H1 (cell line): ENCODE measurements around the gene DRG1. TPM values are rescaled to one million over a fixed set of nuclear protein-coding genes. Genes with fewer than 3 reads are reported as not detected.

Source experiments
- CTCF ChIA-PET: fragments of 300-600 bp; sonication (Branson Sonifier 250); formaldehyde crosslinking; loops from one replicate; lab custom pipeline; 2021; ENCODE audit not compliant: partially characterized antibody; lab: Charles Lee
- POLR2A ChIA-PET: fragments of 300-600 bp; sonication (Branson Sonifier 250); formaldehyde crosslinking; loops from one replicate; lab custom pipeline; 2021; ENCODE audit warnings: inconsistent platforms; ENCODE audit not compliant: partially characterized antibody; lab: Charles Lee
- DNase-seq, 2 experiments: peaks; one replicate each; pipeline versions ENCODE4 v3.0.0 to v3.0.0-alpha.2; 2010 to 2022; ENCODE audit warnings: low spot score in 2 of 2, low read depth in 1 of 2, mixed read lengths in 1 of 2
- FAIRE-seq: peaks from 2 replicates; lab custom pipeline; 2011; peaks lifted over from hg19 to GRCh38; lab: Jason Lieb, UNC
- H2AFZ ChIP-seq: 2 replicates; pipeline ENCODE4 v1.8.1; 2012; ENCODE audit warnings: low read length, inconsistent platforms
- H2AK5ac ChIP-seq: 2 replicates; pipeline ENCODE4 v1.6.1; 2013; ENCODE audit warnings: low read depth, low read length
- H2BK120ac ChIP-seq: replicated peaks from 2 replicates; pipeline ENCODE3; 2013; ENCODE audit warnings: low read depth, low read length, inconsistent platforms
- H2BK12ac ChIP-seq: 2 replicates; pipeline ENCODE4 v1.6.1; 2013; ENCODE audit warnings: low read depth, low read length
- H2BK15ac ChIP-seq: 2 replicates; pipeline ENCODE4 v1.6.1; 2013; ENCODE audit warnings: low read length
- H2BK20ac ChIP-seq: 2 replicates; pipeline ENCODE4 v1.6.1; 2013; ENCODE audit warnings: low read length
- H2BK5ac ChIP-seq: 2 replicates; pipeline ENCODE4 v1.6.1; 2013; ENCODE audit warnings: low read depth, low read length
- H3K14ac ChIP-seq: 2 replicates; pipeline ENCODE4 v1.6.1; 2013; ENCODE audit warnings: inconsistent platforms; ENCODE audit not compliant: insufficient read length
- H3K18ac ChIP-seq: 2 replicates; pipeline ENCODE4 v1.6.1; 2013; ENCODE audit warnings: low read length; ENCODE audit errors: extremely low read depth
- H3K23ac ChIP-seq: 2 replicates; pipeline ENCODE4 v1.6.1; 2013; ENCODE audit warnings: inconsistent platforms; ENCODE audit not compliant: insufficient read length
- H3K23me2 ChIP-seq: 2 replicates; pipeline ENCODE4 v1.6.1; 2013; ENCODE audit warnings: low read depth, low read length
- H3K27ac ChIP-seq: 2 replicates; pipeline ENCODE4 v1.6.1; 2011; ENCODE audit warnings: low read depth, low read length, inconsistent platforms
- H3K27me3 ChIP-seq, 4 experiments: replicated peaks in 1 of 4; 1 replicate in 1 of 4; 2 replicates in 3 of 4; pipeline versions ENCODE4 v1.6.1 to v1.8.1; 2011 to 2013; ENCODE audit warnings: low read length in 3 of 4, mild to moderate bottlenecking in 3 of 4, inconsistent platforms in 2 of 4, mixed read lengths in 2 of 4, moderate library complexity in 1 of 4; ENCODE audit not compliant: control insufficient read depth in 3 of 4, insufficient read depth in 3 of 4; ENCODE audit errors: extremely low read depth in 1 of 4
- H3K36me3 ChIP-seq, 4 experiments: 2 replicates each; pipeline versions ENCODE4 v1.6.1 to v1.8.1; 2011 to 2013; ENCODE audit warnings: mild to moderate bottlenecking in 4 of 4, low read length in 3 of 4, moderate library complexity in 2 of 4, control low read depth in 1 of 4, inconsistent platforms in 1 of 4; ENCODE audit not compliant: insufficient read depth in 4 of 4, control insufficient read depth in 2 of 4
- H3K4ac ChIP-seq: replicated peaks from 2 replicates; pipeline ENCODE3; 2013; ENCODE audit warnings: low read length, low read depth, mixed read lengths, inconsistent platforms; ENCODE audit not compliant: insufficient read length
- H3K4me1 ChIP-seq, 4 experiments: replicated peaks in 1 of 4; 1 replicate in 1 of 4; 2 replicates in 3 of 4; pipeline versions ENCODE4 v1.6.1 to v1.8.1; 2011 to 2013; ENCODE audit warnings: low read length in 3 of 4, inconsistent platforms in 2 of 4, mixed read lengths in 1 of 4; ENCODE audit not compliant: insufficient read depth in 4 of 4, control insufficient read depth in 3 of 4
- H3K4me2 ChIP-seq, 2 experiments: 2 replicates each; pipeline versions ENCODE4 v1.6.1 to v1.8.1; 2011 to 2013; ENCODE audit warnings: low read depth in 2 of 2, low read length in 2 of 2, control low read depth in 1 of 2, inconsistent platforms in 1 of 2, mild to moderate bottlenecking in 1 of 2; ENCODE audit not compliant: insufficient read depth in 1 of 2
- H3K4me3 ChIP-seq, 4 experiments: fragments of 200-600, 300-600 bp in 1 of 4; sonication (generic), shearing (Covaris generic), sonication (Bioruptor Twin) in 1 of 4; 2 replicates each; pipeline versions ENCODE4 v1.5.1 to v1.8.1; 2011 to 2016; ENCODE audit warnings: low read length in 4 of 4, low read depth in 3 of 4, control low read depth in 2 of 4, inconsistent platforms in 2 of 4, mild to moderate bottlenecking in 2 of 4, mixed read lengths in 1 of 4, moderate library complexity in 1 of 4; ENCODE audit not compliant: insufficient read depth in 2 of 4; ENCODE audit errors: extremely low read depth in 1 of 4
- H3K56ac ChIP-seq: replicated peaks from 2 replicates; pipeline ENCODE3; 2013; ENCODE audit warnings: low read depth, mild to moderate bottlenecking, mixed read lengths, low read length, inconsistent platforms; ENCODE audit not compliant: insufficient read length
- H3K79me1 ChIP-seq: 2 replicates; pipeline ENCODE4 v1.6.1; 2013; ENCODE audit warnings: low read depth, low read length, control low read depth
- H3K79me2 ChIP-seq, 2 experiments: 2 replicates each; pipeline versions ENCODE4 v1.6.1 to v1.8.1; 2012 to 2013; ENCODE audit warnings: low read length in 2 of 2, mild to moderate bottlenecking in 2 of 2, inconsistent platforms in 1 of 2; ENCODE audit not compliant: insufficient read depth in 2 of 2, control insufficient read depth in 1 of 2
- H3K9ac ChIP-seq, 4 experiments: replicated peaks in 1 of 4; 1 replicate in 1 of 4; 2 replicates in 3 of 4; pipeline versions ENCODE4 v1.6.1 to v1.8.1; 2011 to 2013; ENCODE audit warnings: low read depth in 3 of 4, low read length in 3 of 4, control low read depth in 2 of 4, mild to moderate bottlenecking in 2 of 4, moderate library complexity in 2 of 4, inconsistent platforms in 1 of 4; ENCODE audit errors: extremely low read depth in 1 of 4
- H3K9me3 ChIP-seq, 2 experiments: 2 replicates each; pipeline versions ENCODE4 v1.6.1 to v1.8.1; 2012 to 2013; ENCODE audit warnings: mild to moderate bottlenecking in 2 of 2, moderate library complexity in 2 of 2, control low read depth in 1 of 2, inconsistent platforms in 1 of 2, low read depth in 1 of 2, low read length in 1 of 2, mixed read lengths in 1 of 2; ENCODE audit not compliant: insufficient read depth in 2 of 2
- H4K20me1 ChIP-seq, 2 experiments: replicated peaks in 1 of 2; 2 replicates each; pipeline versions ENCODE3 to v1.8.1; 2011 to 2013; ENCODE audit warnings: inconsistent platforms in 2 of 2, low read length in 2 of 2, mild to moderate bottlenecking in 1 of 2; ENCODE audit not compliant: insufficient read depth in 2 of 2, control insufficient read depth in 1 of 2
- H4K5ac ChIP-seq: 2 replicates; pipeline ENCODE4 v1.6.1; 2013; ENCODE audit warnings: low read length, low read depth, mixed read lengths, inconsistent platforms; ENCODE audit not compliant: insufficient read length
- H4K8ac ChIP-seq: 2 replicates; pipeline ENCODE4 v1.8.0; 2013; ENCODE audit warnings: mild to moderate bottlenecking, moderate library complexity, low read length, inconsistent platforms; ENCODE audit not compliant: insufficient read depth; ENCODE audit errors: extremely low read depth
- H4K91ac ChIP-seq: replicated peaks from 2 replicates; pipeline ENCODE3; 2013; ENCODE audit warnings: low read length, mixed read lengths, inconsistent platforms; ENCODE audit not compliant: insufficient read length
- ASH2L ChIP-seq: fragments of 200-600, 300-600 bp; sonication (generic); IDR thresholded peaks from one replicate; pipeline ENCODE4 v1.7.1; 2017; ENCODE audit warnings: low read length
- BCL11A ChIP-seq, 2 experiments: IDR thresholded peaks; one replicate each; pipeline ENCODE4 v1.6.1; 2011; ENCODE audit warnings: low read depth in 2 of 2, low read length in 2 of 2, mild to moderate bottlenecking in 2 of 2
- BRCA1 ChIP-seq: IDR thresholded peaks from 2 replicates; pipeline ENCODE4 v1.6.1; 2012; ENCODE audit warnings: low read depth, low read length, improper control_type of control experiment
- CEBPB ChIP-seq: IDR thresholded peaks from 2 replicates; pipeline ENCODE4 v1.6.1; 2012; ENCODE audit warnings: low read depth, low read length
- CHD1 ChIP-seq: IDR thresholded peaks from 2 replicates; pipeline ENCODE4 v1.6.1; 2012; ENCODE audit warnings: low read depth, low read length, improper control_type of control experiment
- CHD2 ChIP-seq: IDR thresholded peaks from 2 replicates; pipeline ENCODE4 v1.6.1; 2012; ENCODE audit warnings: low read length, improper control_type of control experiment
- EP300 ChIP-seq, 2 experiments: IDR thresholded peaks; 1 replicate in 1 of 2; 2 replicates in 1 of 2; pipeline ENCODE4 v1.6.1; 2011 to 2012; ENCODE audit warnings: low read depth in 2 of 2, low read length in 2 of 2, mild to moderate bottlenecking in 2 of 2, borderline replicate concordance in 1 of 2, inconsistent platforms in 1 of 2, moderate library complexity in 1 of 2
- GTF2F1 ChIP-seq: IDR thresholded peaks from 2 replicates; pipeline ENCODE4 v1.6.1; 2012; ENCODE audit warnings: low read depth, low read length, improper control_type of control experiment, borderline replicate concordance
- HDAC6 ChIP-seq: IDR thresholded peaks from one replicate; pipeline ENCODE4 v1.7.1; 2012; ENCODE audit warnings: low read depth, mild to moderate bottlenecking, inconsistent platforms, low read length, moderate library complexity
- RBBP5 ChIP-seq: IDR thresholded peaks from 2 replicates; pipeline ENCODE4 v1.7.1; 2012; ENCODE audit warnings: low read depth, mild to moderate bottlenecking, inconsistent platforms, low read length, moderate library complexity, borderline replicate concordance
- RNF2 ChIP-seq: fragments of 200-900, 300-1000 bp; sonication (generic); IDR thresholded peaks from 2 replicates; pipeline ENCODE4 v1.7.1; 2016; ENCODE audit warnings: borderline replicate concordance, low read depth, mild to moderate bottlenecking, antibody characterized with exemption, low read length; ENCODE audit not compliant: poor library complexity, severe bottlenecking; ENCODE audit errors: missing control alignments
- RXRA ChIP-seq: IDR thresholded peaks from 2 replicates; pipeline ENCODE4 v1.6.1; 2011; ENCODE audit warnings: low read depth, mild to moderate bottlenecking, low read length, moderate library complexity; ENCODE audit not compliant: insufficient read depth
- SIN3A ChIP-seq, 2 experiments: IDR thresholded peaks in 1 of 2; conservative IDR thresholded peaks in 1 of 2; 2 replicates each; pipeline ENCODE4 v1.6.1; 2011 to 2012; ENCODE audit warnings: low read length in 2 of 2, improper control_type of control experiment in 1 of 2, low read depth in 1 of 2, mild to moderate bottlenecking in 1 of 2
- SIRT6 ChIP-seq: IDR thresholded peaks from one replicate; pipeline ENCODE4 v1.7.1; 2012; ENCODE audit warnings: low read length, inconsistent platforms
- SP4 ChIP-seq: IDR thresholded peaks from 2 replicates; pipeline ENCODE4 v1.6.1; 2012; ENCODE audit warnings: low read length, inconsistent platforms
- YY1 ChIP-seq: IDR thresholded peaks from 2 replicates; pipeline ENCODE4 v1.6.1; 2011; ENCODE audit warnings: low read depth, mild to moderate bottlenecking, low read length
- polyA plus RNA-seq, 7 experiments: library from polyadenylated mRNA; depleted of rRNA in 3 of 7; stranded (reverse) in 5 of 7; unstranded in 2 of 7; fragments of >200 nt in 5 of 7; fragments of 200-250 nt in 2 of 7; gene quantifications; 1 replicate in 5 of 7; 2 replicates in 1 of 7; 4 replicates in 1 of 7; pipeline versions ENCODE4 v1.2.1 to v1.2.3, GENCODE V29; 2011 to 2013; ENCODE audit warnings: missing spikeins in 2 of 7, mixed read lengths in 2 of 7
- total RNA-seq: library from RNA; stranded (reverse); fragmentation: NEBNext Ultra II Directional; extraction: Animal tissue kit (Norgen Biotek cat#: 25700); gene quantifications from 2 replicates; pipeline ENCODE4 v1.2.1, GENCODE V29; 2021

The DRG1 gene
- total and polyA plus RNA-seq, 2 of the 8 experiments (the other 6 are each of a cell fraction or from before 2014, with no cell fraction given), result 45.3 to 81.9 TPM

DNA sequence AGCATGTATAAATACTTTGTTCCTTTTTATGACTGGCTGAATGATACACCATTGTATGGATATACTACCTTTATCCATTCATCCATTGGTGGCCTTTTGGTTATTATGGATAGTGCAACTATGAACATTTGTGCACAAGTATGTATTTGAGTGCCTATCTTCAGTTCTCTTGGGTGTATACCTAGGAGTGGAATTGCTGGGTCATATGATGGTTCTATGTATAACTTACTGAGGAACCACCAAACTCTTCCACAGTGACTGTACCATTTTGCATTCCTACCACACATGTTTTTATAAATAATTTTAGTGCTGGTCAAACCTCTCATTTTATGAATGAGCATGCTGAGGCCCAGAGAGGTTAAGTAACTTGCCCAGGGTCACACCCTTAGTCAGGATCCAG lies 49.4 kb upstream of the DRG1 start:
- CTCF ChIA-PET, result no interaction called here
- no peaks in the 10 kb centered on the region for H3K79me1 ChIP-seq
- no peak for FAIRE-seq
- no peak for TF ChIP-seq RNF2
- no peak for TF ChIP-seq HDAC6
- no peak for TF ChIP-seq GTF2F1
- TF ChIP-seq BRCA1, result no peak
- TF ChIP-seq CHD1, result no peak
- no peak for TF ChIP-seq CEBPB
- TF ChIP-seq SP4, result no peak
- TF ChIP-seq RXRA, result no peak
- TF ChIP-seq YY1, result no peak
- TF ChIP-seq CHD2, result no peak
- no peak for TF ChIP-seq SIRT6
- no peak for TF ChIP-seq ASH2L
- no peak for TF ChIP-seq EP300 (IDR thresholded peaks at IDR 0.05; ENCODE audit: borderline replicate concordance in 1 of 2, low read depth in 2 of 2, low read length in 2 of 2)
- TF ChIP-seq SIN3A (conservative IDR thresholded peaks at IDR 0.05 in 1 of 2, IDR thresholded peaks at IDR 0.05 in 1 of 2; ENCODE audit: low read depth in 1 of 2, low read length in 2 of 2), result no peak
- no peak for TF ChIP-seq RBBP5
- TF ChIP-seq BCL11A (IDR thresholded peaks at IDR 0.05; ENCODE audit: low read depth in 2 of 2, low read length in 2 of 2), result no peak

More for the DNA sequence above, 49.4 kb upstream of the DRG1 start:
- H4K20me1 ChIP-seq, result peaks cover 0 to 2% of the 10 kb centered on the region in 2 experiments
- no peak overlapping the region for H3K18ac ChIP-seq
- H4K91ac ChIP-seq, result no peak overlapping the region
- no peak overlapping the region for H2AFZ ChIP-seq
- no peak overlapping the region for H3K4me2 ChIP-seq
- no peak overlapping the region for H2BK12ac ChIP-seq
- no peak overlapping the region for H2BK120ac ChIP-seq
- no peak overlapping the region for H3K9ac ChIP-seq
- H3K27me3 ChIP-seq, result no peaks in the 10 kb centered on the region
- H4K8ac ChIP-seq, result no peak overlapping the region
- H3K27ac ChIP-seq, result no peak overlapping the region
- POLR2A ChIA-PET, result interaction anchor here (0.8 to 4.0 kb wide), 5 partner anchors 8 to 49 kb away, joined by 3 to 37 read pairs (median 4); partner anchors contain the start of gene DRG1
- H2BK5ac ChIP-seq, result no peak overlapping the region
- no peak overlapping the region for H3K56ac ChIP-seq
- H3K4me1 ChIP-seq, result peaks cover 0 to 5% (median 3%) of the 10 kb centered on the region in 4 experiments; a peak in 6 of 7 replicates
- peaks cover 0 to under 1% (median 0%) of the 10 kb centered on the region in 4 experiments; a peak in 1 of 8 replicates for H3K36me3 ChIP-seq
- no peak overlapping the region for H3K23ac ChIP-seq
- H4K5ac ChIP-seq, result no peak overlapping the region
- no peak overlapping the region for H2BK20ac ChIP-seq
- no peak for DNase-seq
- H3K4me3 ChIP-seq, result no peak overlapping the region
- H3K9me3 ChIP-seq, result no peaks in the 10 kb centered on the region
- H3K14ac ChIP-seq, result no peak overlapping the region
- H3K4ac ChIP-seq, result no peak overlapping the region
- H2BK15ac ChIP-seq, result no peak overlapping the region
- H3K23me2 ChIP-seq, result peaks cover 15% of the 10 kb centered on the region
- no peak overlapping the region for H2AK5ac ChIP-seq
- H3K79me2 ChIP-seq, result peaks cover 0 to 4% of the 10 kb centered on the region in 2 experiments; a peak in 2 of 4 replicates
